CD14-positive monocyte (primary cell): ENCODE results near the gene KIF13A. TPM values are rescaled to one million over a fixed set of nuclear protein-coding genes. Genes with fewer than 3 reads are reported as not detected.

Experiments
- DNase-seq, 3 donors: peaks; one replicate each; pipeline ENCODE4 v3.0.0-alpha.2; 2011 to 2022
- H2AFZ ChIP-seq: 2 replicates; pipeline ENCODE4 v1.6.0; 2012; ENCODE audit warnings: mild to moderate bottlenecking, low read depth, low read length, inconsistent platforms; ENCODE audit not compliant: insufficient read depth, poor library complexity, severe bottlenecking
- H3K27ac ChIP-seq, 2 donors: 1 replicate in 1 of 2; 2 replicates in 1 of 2; pipeline ENCODE4 v1.5.1; 2012 to 2013; ENCODE audit warnings: low read length in 2 of 2, control low read depth in 1 of 2, inconsistent platforms in 1 of 2, low read depth in 1 of 2, mild to moderate bottlenecking in 1 of 2
- H3K27me3 ChIP-seq, 2 donors: one replicate each; pipeline versions ENCODE4 v1.6.0 to v1.6.1; 2011 to 2013; ENCODE audit warnings: low read length in 2 of 2; ENCODE audit not compliant: control insufficient read depth in 2 of 2, insufficient read depth in 2 of 2
- H3K36me3 ChIP-seq, 2 donors: replicated peaks in 1 of 2; 1 replicate in 1 of 2; 2 replicates in 1 of 2; pipeline versions ENCODE4 v1.5.1 to v1.6.1; 2012 to 2013; ENCODE audit warnings: low read length in 2 of 2, control low read depth in 1 of 2, inconsistent platforms in 1 of 2, mild to moderate bottlenecking in 1 of 2; ENCODE audit not compliant: insufficient read depth in 2 of 2, control insufficient read depth in 1 of 2
- H3K4me1 ChIP-seq, 2 donors: 1 replicate in 1 of 2; 2 replicates in 1 of 2; pipeline versions ENCODE4 v1.5.1 to v1.6.1; 2012 to 2013; ENCODE audit warnings: low read length in 2 of 2, control low read depth in 1 of 2, inconsistent platforms in 1 of 2, mild to moderate bottlenecking in 1 of 2, moderate library complexity in 1 of 2; ENCODE audit not compliant: insufficient read depth in 2 of 2, control insufficient read depth in 1 of 2
- H3K4me2 ChIP-seq: replicated peaks from 2 replicates; pipeline ENCODE3; 2012; ENCODE audit warnings: low read length, moderate library complexity, mild to moderate bottlenecking; ENCODE audit not compliant: poor library complexity, severe bottlenecking; ENCODE audit errors: extremely low read depth
- H3K4me3 ChIP-seq, 3 experiments: fragments of 200-600 bp in 1 of 3; sonication (generic) in 1 of 3; replicated peaks in 1 of 3; 1 replicate in 2 of 3; 2 replicates in 1 of 3; pipeline ENCODE4 v1.5.1; 2011 to 2013; ENCODE audit warnings: low read length in 3 of 3, mild to moderate bottlenecking in 3 of 3, control low read depth in 2 of 3, low read depth in 2 of 3, inconsistent platforms in 1 of 3, moderate library complexity in 1 of 3
- H3K79me2 ChIP-seq: 2 replicates; pipeline ENCODE4 v1.6.0; 2012; ENCODE audit warnings: mild to moderate bottlenecking, control low read depth, inconsistent platforms, low read length, moderate library complexity; ENCODE audit not compliant: insufficient read depth
- H3K9ac ChIP-seq: 2 replicates; pipeline ENCODE4 v1.6.0; 2017; ENCODE audit warnings: low read length, mild to moderate bottlenecking; ENCODE audit not compliant: insufficient read depth, poor library complexity, severe bottlenecking
- H3K9me3 ChIP-seq, 2 donors: replicated peaks in 1 of 2; 1 replicate in 1 of 2; 2 replicates in 1 of 2; pipeline versions ENCODE4 v1.5.1 to v1.6.1; 2012 to 2013; ENCODE audit warnings: low read length in 2 of 2, control low read depth in 1 of 2; ENCODE audit not compliant: control insufficient read depth in 1 of 2, insufficient read depth in 1 of 2
- H4K20me1 ChIP-seq: 2 replicates; pipeline ENCODE4 v1.6.0; 2012; ENCODE audit warnings: mild to moderate bottlenecking, low read length, control low read depth, moderate library complexity; ENCODE audit not compliant: insufficient read depth
- H3K27ac Mint-ChIP-seq, 7 donors: one replicate each; pipeline ENCODE4 v1.8.0; 2020; ENCODE audit warnings: mild to moderate bottlenecking in 7 of 7, mixed read lengths in 7 of 7, moderate library complexity in 6 of 7, inconsistent platforms in 2 of 7
- H3K27me3 Mint-ChIP-seq, 3 donors: one replicate each; pipeline ENCODE4 v1.8.0; 2021 to 2022; ENCODE audit warnings: low read depth in 3 of 3, mild to moderate bottlenecking in 3 of 3, mixed read lengths in 3 of 3, moderate library complexity in 3 of 3, inconsistent platforms in 1 of 3
- H3K36me3 Mint-ChIP-seq, 2 donors: one replicate each; pipeline ENCODE4 v1.8.0; 2020; ENCODE audit warnings: mixed read lengths in 2 of 2, inconsistent platforms in 1 of 2, mild to moderate bottlenecking in 1 of 2
- H3K4me1 Mint-ChIP-seq: one replicate; pipeline ENCODE4 v1.8.0; 2020; ENCODE audit warnings: mild to moderate bottlenecking, mixed read lengths
- H3K4me3 Mint-ChIP-seq, 2 donors: one replicate each; pipeline ENCODE4 v1.8.0; 2020; ENCODE audit warnings: mild to moderate bottlenecking in 2 of 2, mixed read lengths in 2 of 2, moderate library complexity in 1 of 2
- H3K9me3 Mint-ChIP-seq, 7 donors: one replicate each; pipeline ENCODE4 v1.8.0; 2020 to 2022; ENCODE audit warnings: mixed read lengths in 7 of 7, mild to moderate bottlenecking in 6 of 7, moderate library complexity in 6 of 7, inconsistent platforms in 2 of 7
- CTCF ChIP-seq: fragments of 200-600 bp; IDR thresholded peaks from one replicate; pipeline ENCODE4 v1.8.0; 2022; ENCODE audit warnings: antibody characterized with exemption, mild to moderate bottlenecking
- WGBS: methylation state at CpG from one replicate; pipeline ENCODE4 v1.1.5; 2013; ENCODE audit warnings: missing lambda C conversion rate; ENCODE audit not compliant: insufficient coverage; 5-methylcytosine and 5-hydroxymethylcytosine counted together
- intact Hi-C, 2 donors: fragments of 100-400 bp; cut with micrococcal nuclease; formaldehyde crosslinking; loops; one replicate each; pipeline versions ENCODE4 v1.15.0 to v1.15.1; 2023
- polyA plus RNA-seq, 3 donors: library from polyadenylated mRNA; depleted of rRNA in 1 of 3; unstranded in 2 of 3; stranded (reverse) in 1 of 3; fragments of 300-500 nt in 2 of 3; fragments of >200 nt in 1 of 3; fragmentation: Illumina TruSeq in 2 of 3; gene quantifications; 1 replicate in 2 of 3; 2 replicates in 1 of 3; pipeline ENCODE4 v1.2.3, GENCODE V29; 2012 to 2021

The KIF13A gene
- polyA plus RNA-seq, 3 donors = 2.9 to 28.4 (median 6.0) TPM

GRCh38 chr6:17853533-17853932, 133.9 kb downstream of the KIF13A start:
- H3K9ac ChIP-seq = no peak overlapping the region
- intact Hi-C loops = no loop called here
- peaks cover 46 to 82% of the 10 kb centered on the region in 2 donors for H3K36me3 ChIP-seq
- no peaks in the 10 kb centered on the region for H3K9me3 ChIP-seq
- H3K79me2 ChIP-seq = no peaks in the 10 kb centered on the region
- H2AFZ ChIP-seq = no peak overlapping the region
- no CpG with 5 or more reads among the region's 2 CpGs for WGBS
- peaks cover 6% of the 10 kb centered on the region for H4K20me1 ChIP-seq
- TF ChIP-seq CTCF = no peak
- no peak overlapping the region for H3K27ac Mint-ChIP-seq
- peaks cover 67 to 69% of the 10 kb centered on the region in 2 donors for H3K36me3 Mint-ChIP-seq
- H3K4me2 ChIP-seq = no peak overlapping the region
- no peaks in the 10 kb centered on the region for H3K27me3 Mint-ChIP-seq
- no peak overlapping the region for H3K4me3 ChIP-seq
- no peak overlapping the region for H3K27ac ChIP-seq
- no peaks in the 10 kb centered on the region for H3K27me3 ChIP-seq
- no peak for DNase-seq
- H3K4me3 Mint-ChIP-seq = no peak overlapping the region
- no peaks in the 10 kb centered on the region for H3K4me1 ChIP-seq
- H3K9me3 Mint-ChIP-seq = peaks cover 0 to 2% (median 0%) of the 10 kb centered on the region in 7 donors
- H3K4me1 Mint-ChIP-seq = no peaks in the 10 kb centered on the region

DNA sequence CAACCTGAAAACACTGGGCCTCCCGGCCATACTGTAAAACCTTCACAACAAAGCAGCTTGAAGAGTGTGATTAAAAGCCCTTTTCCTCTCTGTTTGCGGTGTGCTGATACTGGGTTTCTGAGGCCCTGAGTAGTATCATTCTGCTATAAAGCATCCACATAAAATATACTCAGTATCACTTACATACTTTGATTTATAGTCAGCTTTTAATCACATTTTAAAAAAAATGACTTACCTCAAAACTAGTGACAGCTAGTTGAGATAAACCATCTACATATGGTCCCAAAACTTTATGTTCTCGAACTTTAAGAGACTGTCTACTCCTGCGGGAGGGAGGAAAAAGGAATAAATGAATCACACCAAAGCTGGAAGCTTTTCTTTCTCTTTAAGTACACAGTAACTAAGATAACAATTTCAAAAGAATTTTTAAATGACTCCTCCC, 135.7 kb downstream of the KIF13A start:
- H4K20me1 ChIP-seq = peaks cover 6% of the 10 kb centered on the region
- Mint-ChIP-seq H3K9me3 (no peaks in the 10 kb centered on the region), H3K36me3 (peaks cover 78 to 80% of the 10 kb centered on the region in 2 donors), H3K27me3 (no peaks in the 10 kb centered on the region), H3K27ac (no peak overlapping the region), H3K4me3 (no peak overlapping the region), H3K4me1 (no peaks in the 10 kb centered on the region)
- DNase-seq = no peak
- intact Hi-C loops = no loop called here
- no peaks in the 10 kb centered on the region for H3K27me3 ChIP-seq
- H3K4me2 ChIP-seq = no peak overlapping the region
- no peaks in the 10 kb centered on the region for H3K9me3 ChIP-seq
- no peak overlapping the region for H3K9ac ChIP-seq
- H3K36me3 ChIP-seq = peaks cover 51 to 90% of the 10 kb centered on the region in 2 donors
- WGBS = no CpG with 5 or more reads among the region's 4 CpGs
- no peak overlapping the region for H3K4me3 ChIP-seq
- no peak overlapping the region for H3K27ac ChIP-seq
- H2AFZ ChIP-seq = no peak overlapping the region
- no peak for TF ChIP-seq CTCF
- H3K4me1 ChIP-seq = no peaks in the 10 kb centered on the region
- no peaks in the 10 kb centered on the region for H3K79me2 ChIP-seq
